GM19468 (cell line): Measurements from ENCODE around the gene CCDC69.
A peak's percentile ranks its signal among the peaks of the same experiment; 100 is the strongest.
"Not testable (repeated sequence)": the region's sequence is repeated elsewhere in the genome, so short reads cannot be mapped to it uniquely, and the experiment has no call there.

ENCODE experiments used
- ATAC-seq: cut with Tn5 transposase; IDR thresholded peaks from one replicate; pipeline ENCODE4 v1.9.1; 2021; ENCODE audit warnings: mild to moderate bottlenecking, moderate library complexity, moderate number of reproducible peaks; ENCODE audit not compliant: unreplicated experiment; ENCODE audit errors: extremely low read depth

Gene CCDC69, protein sequence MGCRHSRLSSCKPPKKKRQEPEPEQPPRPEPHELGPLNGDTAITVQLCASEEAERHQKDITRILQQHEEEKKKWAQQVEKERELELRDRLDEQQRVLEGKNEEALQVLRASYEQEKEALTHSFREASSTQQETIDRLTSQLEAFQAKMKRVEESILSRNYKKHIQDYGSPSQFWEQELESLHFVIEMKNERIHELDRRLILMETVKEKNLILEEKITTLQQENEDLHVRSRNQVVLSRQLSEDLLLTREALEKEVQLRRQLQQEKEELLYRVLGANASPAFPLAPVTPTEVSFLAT

GRCh38 chr5:151223447-151224264 is at the start of gene CCDC69:
TSS of gene CCDC69 (minus strand) at chr5:151224092. CDS start at chr5:151223970, 122 bp downstream.
- peak; percentile 69 for ATAC-seq

DNA sequence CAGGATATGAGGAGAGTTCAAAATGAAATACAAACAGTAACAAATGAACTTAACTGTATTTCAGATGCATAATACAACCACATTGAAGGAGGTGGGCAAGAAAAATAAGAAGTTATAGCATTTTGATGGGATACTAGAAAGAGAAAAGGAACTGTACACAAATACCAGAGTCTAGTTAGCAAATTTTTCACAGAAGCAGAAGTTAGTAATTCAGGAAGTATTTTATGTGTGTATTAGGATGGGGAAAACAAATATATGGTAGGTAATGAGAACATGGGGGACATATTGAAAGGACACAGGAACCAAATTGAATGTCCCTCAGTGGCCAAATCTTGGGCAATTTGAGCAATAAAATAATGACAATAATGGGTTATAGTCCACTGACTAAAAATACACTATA is 47.4 kb upstream of the CCDC69 start:
- no peak for ATAC-seq

GRCh38 chr5:151270599-151270998 is 46.7 kb upstream of the CCDC69 start:
- ATAC-seq = peak; percentile 59

DNA sequence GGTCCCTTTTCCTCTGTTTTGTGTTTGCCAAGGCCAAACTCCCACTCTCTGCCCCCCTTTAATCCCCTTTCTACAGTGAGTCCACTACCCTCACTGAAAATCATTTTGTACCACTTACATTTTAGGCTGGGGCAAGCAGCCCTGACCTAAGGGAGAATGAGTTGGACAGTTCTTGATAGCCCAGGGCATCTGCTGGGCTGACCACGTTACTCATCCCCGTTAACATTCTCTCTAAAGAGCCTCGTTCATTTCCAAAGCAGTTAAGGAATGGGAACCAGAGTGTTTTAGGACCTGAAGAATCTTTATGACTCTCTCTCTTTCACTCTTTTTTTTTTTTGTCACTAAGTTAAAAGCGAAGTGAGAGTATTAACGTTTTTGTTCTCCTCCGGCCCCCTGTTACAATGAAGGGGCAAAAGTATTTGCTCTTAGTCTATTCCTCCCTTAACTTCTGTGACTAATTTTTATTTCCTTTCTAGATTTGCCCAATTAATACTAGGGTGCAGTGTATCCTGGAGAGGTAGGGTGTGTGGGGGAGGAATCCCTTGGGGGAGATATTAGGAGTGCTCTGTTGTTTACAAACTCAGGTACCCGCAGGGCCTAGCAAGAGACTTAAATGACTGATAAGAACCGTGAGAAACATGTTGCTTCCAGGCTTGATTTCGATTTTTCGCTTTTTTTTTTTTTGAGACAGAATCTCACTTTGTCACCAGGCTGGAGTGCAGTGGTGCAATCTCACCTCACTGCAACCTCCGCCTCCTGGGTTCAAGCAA is 43.8 kb upstream of the CCDC69 start:
- ATAC-seq = no peak

DNA sequence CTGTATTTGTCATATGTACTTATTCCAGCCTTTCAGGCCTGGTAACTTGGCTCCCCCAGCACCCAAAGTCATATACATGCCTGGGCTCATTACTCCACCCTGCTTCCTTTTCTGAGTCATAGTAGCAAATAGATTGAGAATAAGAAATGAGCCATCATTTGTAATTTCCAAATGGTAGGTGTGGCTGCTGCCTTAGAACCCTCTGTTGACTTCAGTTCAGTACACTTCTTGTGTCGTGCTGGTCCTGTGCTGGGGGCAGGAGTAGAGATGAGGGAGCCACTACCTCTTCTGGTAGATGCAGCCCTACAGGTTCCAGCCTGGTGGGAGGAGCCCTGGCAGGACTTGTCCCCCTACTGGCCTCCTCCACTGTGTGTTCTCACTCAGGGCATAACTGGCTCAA is 40.2 kb upstream of the CCDC69 start:
- no peak for ATAC-seq

DNA sequence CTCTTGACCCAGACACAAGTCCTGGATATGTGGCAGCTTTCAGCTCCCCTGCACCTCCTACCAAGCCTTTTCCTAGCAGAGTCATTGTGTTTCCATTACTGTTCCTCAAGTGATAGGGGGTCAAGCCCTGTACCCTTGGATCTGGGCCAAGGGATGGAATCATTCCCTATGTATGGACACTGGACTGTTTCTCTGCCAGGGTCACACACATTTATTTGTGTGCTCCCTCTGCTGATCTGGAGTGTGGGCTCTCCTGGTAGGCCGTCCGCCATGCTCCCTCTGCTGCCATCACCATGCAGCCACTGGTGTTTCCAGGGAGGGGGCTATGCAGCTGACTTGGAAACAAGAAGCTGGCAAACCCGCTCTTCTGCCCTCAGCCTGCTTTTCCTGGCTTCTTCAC is 38.6 kb upstream of the CCDC69 start:
- no peak for ATAC-seq

GRCh38 chr5:151259931-151260330 is 36.0 kb upstream of the CCDC69 start:
- no peak for ATAC-seq

DNA sequence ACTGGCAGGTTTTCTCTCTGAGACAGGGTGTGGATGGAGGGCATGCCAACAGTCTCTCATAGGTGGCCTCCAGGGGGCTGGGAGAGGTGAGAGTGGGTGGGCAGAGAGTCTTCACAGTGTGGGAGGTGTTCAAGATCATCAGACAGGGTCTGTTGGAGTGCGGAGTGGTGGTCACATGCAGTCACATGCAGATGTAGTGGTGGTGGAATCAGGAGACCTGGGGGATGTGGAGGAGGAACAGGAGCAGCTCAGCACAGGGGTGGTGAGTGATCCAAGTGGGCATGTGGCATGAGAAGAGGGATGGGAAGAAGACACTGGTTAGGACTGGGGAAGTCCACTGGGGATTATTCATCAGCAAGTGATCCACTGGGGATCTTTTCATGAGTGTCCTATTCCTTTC is 34.9 kb upstream of the CCDC69 start:
- ATAC-seq = no peak

- ATAC-seq = no peak
These were observed 34.3 kb upstream of the CCDC69 start for GRCh38 chr5:151258201-151258611.

DNA sequence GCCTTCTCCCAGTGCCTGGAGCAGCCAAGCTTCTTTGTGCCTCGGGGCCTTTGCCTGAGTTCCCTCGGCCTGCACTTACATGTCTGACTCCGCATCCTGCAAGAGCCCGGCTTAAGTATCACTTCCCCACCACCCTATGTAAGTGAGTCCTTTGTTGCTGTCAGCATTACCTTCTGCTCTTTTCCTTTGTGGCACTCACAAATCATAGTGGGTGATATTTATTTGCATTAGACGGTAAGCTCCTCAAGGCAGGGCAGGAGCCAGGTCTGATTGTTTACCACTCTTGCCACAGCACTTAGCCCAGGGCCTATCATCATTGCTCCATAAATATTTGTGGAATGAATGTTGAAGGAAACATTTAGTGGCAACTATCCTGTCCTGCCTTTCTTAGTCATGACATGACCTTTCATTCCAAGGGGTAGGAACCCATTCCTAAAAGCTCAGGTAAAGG is 33.9 kb upstream of the CCDC69 start:
- no peak for ATAC-seq

- ATAC-seq = peak; percentile 47
These were observed 31.9 kb upstream of the CCDC69 start for GRCh38 chr5:151255621-151256286.

- not testable (repeated sequence) for ATAC-seq
These were observed 31.1 kb upstream of the CCDC69 start for GRCh38 chr5:151254990-151255389.

- no peak for ATAC-seq
These were observed 30.7 kb upstream of the CCDC69 start for GRCh38 chr5:151254556-151254955.

- ATAC-seq = no peak
These were observed 29.7 kb upstream of the CCDC69 start for GRCh38 chr5:151253605-151253950.

DNA sequence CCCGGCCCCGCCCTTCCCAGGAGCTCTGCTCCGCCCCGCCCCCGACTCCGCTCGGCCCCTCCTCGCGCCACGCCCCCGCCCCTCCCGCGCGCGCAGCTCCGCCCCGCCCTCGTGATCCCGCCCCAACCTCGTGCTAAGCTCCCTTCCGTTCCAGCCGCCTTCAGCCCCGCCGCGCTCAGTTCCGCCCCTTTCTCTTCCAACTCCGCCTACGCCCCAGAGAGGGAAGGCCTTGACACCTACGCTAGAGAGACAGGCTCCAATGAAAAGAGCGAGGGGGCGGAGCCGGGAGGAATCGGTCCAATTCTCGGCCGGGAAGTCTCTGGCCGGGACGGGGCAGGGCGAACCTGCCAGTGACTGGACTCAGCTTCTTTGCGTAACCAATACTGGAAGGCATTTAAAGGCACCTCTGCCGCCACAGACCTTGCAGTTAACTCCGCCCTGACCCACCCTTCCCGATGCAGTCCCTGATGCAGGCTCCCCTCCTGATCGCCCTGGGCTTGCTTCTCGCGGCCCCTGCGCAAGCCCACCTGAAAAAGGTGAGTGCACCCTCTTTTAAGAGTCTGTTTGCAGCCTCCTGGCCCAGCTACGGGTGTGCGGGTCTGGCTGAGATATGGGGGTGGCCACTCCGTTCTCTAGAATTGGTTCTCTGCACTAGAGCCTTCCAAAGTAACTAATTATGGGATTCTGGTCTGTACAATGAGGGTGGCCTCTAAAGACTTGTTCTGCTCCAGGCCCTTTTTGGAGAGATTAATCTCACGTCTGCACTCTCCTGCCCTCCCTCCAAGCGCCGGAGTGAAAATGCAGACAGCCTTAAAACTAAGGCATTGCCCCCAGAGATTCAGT is 29.1 kb upstream of the CCDC69 start, which contains the start of gene GM2A:
GM2A (plus strand) TSS at position 424 of the 843 bp plus-strand sequence; CDS start at position 456, 32 bp downstream.
- ATAC-seq = peak; percentile 69

DNA sequence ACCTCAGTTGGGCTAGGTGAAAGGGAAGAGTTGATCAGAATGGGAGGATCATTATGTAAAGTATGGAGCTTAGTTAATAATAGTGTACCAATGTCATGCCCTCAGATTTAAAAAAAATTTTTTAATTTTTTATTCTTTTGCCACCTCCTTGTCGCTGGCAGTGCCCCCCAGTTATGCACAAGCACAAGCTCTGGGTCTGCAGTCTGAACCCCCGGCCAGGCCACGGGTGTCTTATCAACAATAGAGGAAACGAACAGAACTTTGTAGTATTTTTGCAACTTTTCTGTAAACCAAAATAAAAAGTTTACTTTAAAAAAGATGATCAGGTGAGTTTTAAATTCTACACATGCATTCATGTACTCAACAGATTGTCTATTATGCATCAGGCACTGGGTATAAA is 27.7 kb upstream of the CCDC69 start:
- no peak for ATAC-seq

- ATAC-seq = no peak
These were observed 27.2 kb upstream of the CCDC69 start for GRCh38 chr5:151251001-151251551.

DNA sequence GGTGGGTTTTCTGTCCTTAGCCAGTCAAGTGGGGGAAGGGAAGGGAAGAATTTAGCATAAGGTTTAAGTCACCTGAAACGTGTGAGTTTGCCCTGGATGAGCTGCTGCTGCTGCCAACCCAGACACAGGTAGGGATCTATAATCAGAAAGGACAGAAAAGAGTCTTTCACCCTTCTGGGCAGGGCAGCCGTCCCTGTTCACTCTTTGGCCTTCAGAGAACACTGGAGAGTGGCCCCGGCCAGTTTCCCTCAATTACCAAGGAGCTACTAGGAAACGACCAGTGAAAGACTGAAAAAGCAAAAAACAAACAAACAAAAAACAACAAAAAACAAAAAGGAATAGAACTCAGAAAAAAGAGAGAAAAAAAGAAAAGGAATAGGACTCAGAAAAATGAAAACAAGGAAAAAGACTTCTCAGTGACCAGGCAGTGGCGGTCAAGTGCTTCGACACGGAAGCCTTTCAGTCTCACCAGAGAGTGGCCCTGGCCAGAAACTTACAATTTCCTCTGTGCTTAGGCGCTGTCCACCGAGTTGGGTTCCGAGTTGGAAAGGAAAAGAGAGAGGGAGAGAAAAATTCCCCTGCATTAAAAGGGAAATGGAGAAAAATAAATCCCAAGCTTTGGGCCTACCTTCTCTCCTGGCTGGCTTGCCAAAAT is 26.6 kb upstream of the CCDC69 start:
- ATAC-seq = no peak
